ENCODE measurements around the gene CCDC88C.

The CCDC88C gene

GRCh38 chr14:91371011-91371989 lies 46.3 kb downstream of the CCDC88C start:
- Histone ChIP-seq H3K4me3 (ENCODE audit: insufficient read depth in 1 of 2, low read depth in 1 of 2, low read length in 2 of 2) (no peak overlapping the region), H3K79me1 (replicated peaks; ENCODE audit: low read length, poor library complexity, severe bottlenecking) (peaks cover 1% of the 10 kb centered on the region), H3K4ac (ENCODE audit: low read depth in 1 of 2, low read length in 2 of 2) (no peak overlapping the region), H3K4me2 (ENCODE audit: low read length, poor library complexity, severe bottlenecking) (no peak overlapping the region), H2BK5ac (ENCODE audit: low read depth, low read length, poor library complexity, severe bottlenecking) (no peak overlapping the region), H2AK5ac (ENCODE audit: low read length, severe bottlenecking) (no peak overlapping the region), H3K27ac (ENCODE audit: low read length, poor library complexity, severe bottlenecking) (no peak overlapping the region), H4K8ac (ENCODE audit: low read length) (no peak overlapping the region), H2BK15ac (ENCODE audit: low read depth, poor library complexity, severe bottlenecking) (no peak overlapping the region), H3K4me1 (ENCODE audit: control insufficient read depth, insufficient read depth, low read depth, low read length) (peaks cover 19% of the 10 kb centered on the region), H3K18ac (ENCODE audit: low read depth in 1 of 2, low read length in 2 of 2) (no peak overlapping the region), H3K36me3 (ENCODE audit: control insufficient read depth in 1 of 2, insufficient read depth in 2 of 2, low read depth in 1 of 2, low read length in 2 of 2) (no peaks in the 10 kb centered on the region), H3K9ac (ENCODE audit: low read length) (no peak overlapping the region), H3K23ac (ENCODE audit: low read length in 2 of 2) (no peak overlapping the region), H3K27me3 (ENCODE audit: control insufficient read depth in 1 of 2, insufficient read depth in 1 of 2, low read length in 2 of 2) (peaks cover 0 to 95% of the 10 kb centered on the region in 2 experiments), H2BK120ac (ENCODE audit: low read depth, low read length) (no peak overlapping the region), H3K14ac (ENCODE audit: low read length in 2 of 2) (no peak overlapping the region), H2AFZ (ENCODE audit: low read depth, low read length) (no peak overlapping the region), H2BK12ac (ENCODE audit: low read length in 2 of 2) (no peak overlapping the region), H4K91ac (ENCODE audit: low read length) (no peak overlapping the region), H3K9me3 (ENCODE audit: control insufficient read depth, low read length) (no peaks in the 10 kb centered on the region)
- DNase-seq: no peak
- 83% methylated on average over 19 of the region's 19 CpGs for WGBS

GRCh38 chr14:91369628-91370445 lies 47.8 kb downstream of the CCDC88C start:
- H3K4me2 ChIP-seq (ENCODE audit: low read length, poor library complexity, severe bottlenecking): no peak overlapping the region
- no peak overlapping the region for H2AK5ac ChIP-seq (ENCODE audit: low read length, severe bottlenecking)
- no peak overlapping the region for H3K27ac ChIP-seq (ENCODE audit: low read length, poor library complexity, severe bottlenecking)
- H3K18ac ChIP-seq (ENCODE audit: low read depth in 1 of 2, low read length in 2 of 2): no peak overlapping the region
- peaks cover 19% of the 10 kb centered on the region for H3K4me1 ChIP-seq (ENCODE audit: control insufficient read depth, insufficient read depth, low read depth, low read length)
- no peak overlapping the region for H4K91ac ChIP-seq (ENCODE audit: low read length)
- DNase-seq: no peak
- no peak overlapping the region for H3K23ac ChIP-seq (ENCODE audit: low read length in 2 of 2)
- peaks cover 0 to 87% of the 10 kb centered on the region in 2 experiments for H3K27me3 ChIP-seq (ENCODE audit: control insufficient read depth in 1 of 2, insufficient read depth in 1 of 2, low read length in 2 of 2)
- H2BK120ac ChIP-seq (ENCODE audit: low read depth, low read length): no peak overlapping the region
- H3K79me1 ChIP-seq (replicated peaks; ENCODE audit: low read length, poor library complexity, severe bottlenecking): no peaks in the 10 kb centered on the region
- H3K4me3 ChIP-seq (ENCODE audit: insufficient read depth in 1 of 2, low read depth in 1 of 2, low read length in 2 of 2): no peak overlapping the region
- H2BK5ac ChIP-seq (ENCODE audit: low read depth, low read length, poor library complexity, severe bottlenecking): no peak overlapping the region
- H3K14ac ChIP-seq (ENCODE audit: low read length in 2 of 2): peak overlapping the region in 1 of 2 experiments; percentile 47
- WGBS: 89% methylated on average over 24 of the region's 24 CpGs
- no peak overlapping the region for H2AFZ ChIP-seq (ENCODE audit: low read depth, low read length)
- H2BK12ac ChIP-seq (ENCODE audit: low read length in 2 of 2): no peak overlapping the region
- no peaks in the 10 kb centered on the region for H3K36me3 ChIP-seq (ENCODE audit: control insufficient read depth in 1 of 2, insufficient read depth in 2 of 2, low read depth in 1 of 2, low read length in 2 of 2)
- H3K9me3 ChIP-seq (ENCODE audit: control insufficient read depth, low read length): no peaks in the 10 kb centered on the region
- no peak overlapping the region for H3K4ac ChIP-seq (ENCODE audit: low read depth in 1 of 2, low read length in 2 of 2)
- H3K9ac ChIP-seq (ENCODE audit: low read length): no peak overlapping the region
- no peak overlapping the region for H2BK15ac ChIP-seq (ENCODE audit: low read depth, poor library complexity, severe bottlenecking)
- H4K8ac ChIP-seq (ENCODE audit: low read length): no peak overlapping the region

DNA sequence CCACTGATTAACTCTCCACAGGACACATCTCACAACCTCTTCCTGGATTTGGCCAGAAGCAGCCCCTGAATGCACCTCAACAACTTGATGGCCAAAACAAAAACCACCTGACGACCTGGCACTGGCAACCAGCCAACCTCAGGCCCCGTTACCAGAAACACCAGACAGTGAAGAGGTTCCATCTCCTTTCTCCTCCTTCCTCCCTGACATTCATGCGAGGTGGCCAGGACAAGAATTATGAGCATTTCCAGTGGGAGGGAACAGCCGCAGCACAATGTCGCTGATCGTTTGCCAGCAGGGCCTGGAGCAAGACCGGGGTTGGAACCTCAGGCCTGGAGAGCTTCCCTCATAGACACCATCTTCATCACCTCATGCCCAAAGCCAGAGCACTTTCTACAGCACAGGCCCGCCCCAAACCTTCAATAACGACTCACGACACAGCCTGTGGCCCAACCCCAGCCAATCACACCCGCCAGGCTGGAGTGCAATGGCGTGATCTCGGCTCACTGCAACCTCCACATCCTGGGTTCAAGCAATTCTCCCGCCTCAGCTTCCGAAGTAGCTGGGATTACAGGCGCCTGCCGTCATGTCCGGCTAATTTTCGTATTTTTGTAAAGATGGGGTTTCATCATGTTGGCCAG lies 48.7 kb downstream of the CCDC88C start:
- H3K4ac ChIP-seq (ENCODE audit: low read depth in 1 of 2, low read length in 2 of 2): no peak overlapping the region
- no peak overlapping the region for H2AFZ ChIP-seq (ENCODE audit: low read depth, low read length)
- H4K8ac ChIP-seq (ENCODE audit: low read length): no peak overlapping the region
- peaks cover 18% of the 10 kb centered on the region for H3K4me1 ChIP-seq (ENCODE audit: control insufficient read depth, insufficient read depth, low read depth, low read length)
- H3K79me1 ChIP-seq (replicated peaks; ENCODE audit: low read length, poor library complexity, severe bottlenecking): no peaks in the 10 kb centered on the region
- no peak overlapping the region for H3K4me3 ChIP-seq (ENCODE audit: insufficient read depth in 1 of 2, low read depth in 1 of 2, low read length in 2 of 2)
- H2AK5ac ChIP-seq (ENCODE audit: low read length, severe bottlenecking): no peak overlapping the region
- H3K27ac ChIP-seq (ENCODE audit: low read length, poor library complexity, severe bottlenecking): no peak overlapping the region
- H2BK120ac ChIP-seq (ENCODE audit: low read depth, low read length): no peak overlapping the region
- no peak overlapping the region for H4K91ac ChIP-seq (ENCODE audit: low read length)
- no peak overlapping the region for H2BK5ac ChIP-seq (ENCODE audit: low read depth, low read length, poor library complexity, severe bottlenecking)
- peaks cover 0 to 87% of the 10 kb centered on the region in 2 experiments for H3K27me3 ChIP-seq (ENCODE audit: control insufficient read depth in 1 of 2, insufficient read depth in 1 of 2, low read length in 2 of 2)
- H3K23ac ChIP-seq (ENCODE audit: low read length in 2 of 2): no peak overlapping the region
- WGBS: 91% methylated on average over 19 of the region's 19 CpGs
- H3K14ac ChIP-seq (ENCODE audit: low read length in 2 of 2): no peak overlapping the region
- H2BK15ac ChIP-seq (ENCODE audit: low read depth, poor library complexity, severe bottlenecking): no peak overlapping the region
- no peaks in the 10 kb centered on the region for H3K36me3 ChIP-seq (ENCODE audit: control insufficient read depth in 1 of 2, insufficient read depth in 2 of 2, low read depth in 1 of 2, low read length in 2 of 2)
- H3K9me3 ChIP-seq (ENCODE audit: control insufficient read depth, low read length): no peaks in the 10 kb centered on the region
- H3K9ac ChIP-seq (ENCODE audit: low read length): no peak overlapping the region
- H3K18ac ChIP-seq (ENCODE audit: low read depth in 1 of 2, low read length in 2 of 2): no peak overlapping the region
- no peak overlapping the region for H2BK12ac ChIP-seq (ENCODE audit: low read length in 2 of 2)
- H3K4me2 ChIP-seq (ENCODE audit: low read length, poor library complexity, severe bottlenecking): no peak overlapping the region
- no peak for DNase-seq

Measured in mesenchymal stem cell (in vitro differentiated cells and primary cell).